ENCODE measurements around the gene TMEM131L.

DNA sequence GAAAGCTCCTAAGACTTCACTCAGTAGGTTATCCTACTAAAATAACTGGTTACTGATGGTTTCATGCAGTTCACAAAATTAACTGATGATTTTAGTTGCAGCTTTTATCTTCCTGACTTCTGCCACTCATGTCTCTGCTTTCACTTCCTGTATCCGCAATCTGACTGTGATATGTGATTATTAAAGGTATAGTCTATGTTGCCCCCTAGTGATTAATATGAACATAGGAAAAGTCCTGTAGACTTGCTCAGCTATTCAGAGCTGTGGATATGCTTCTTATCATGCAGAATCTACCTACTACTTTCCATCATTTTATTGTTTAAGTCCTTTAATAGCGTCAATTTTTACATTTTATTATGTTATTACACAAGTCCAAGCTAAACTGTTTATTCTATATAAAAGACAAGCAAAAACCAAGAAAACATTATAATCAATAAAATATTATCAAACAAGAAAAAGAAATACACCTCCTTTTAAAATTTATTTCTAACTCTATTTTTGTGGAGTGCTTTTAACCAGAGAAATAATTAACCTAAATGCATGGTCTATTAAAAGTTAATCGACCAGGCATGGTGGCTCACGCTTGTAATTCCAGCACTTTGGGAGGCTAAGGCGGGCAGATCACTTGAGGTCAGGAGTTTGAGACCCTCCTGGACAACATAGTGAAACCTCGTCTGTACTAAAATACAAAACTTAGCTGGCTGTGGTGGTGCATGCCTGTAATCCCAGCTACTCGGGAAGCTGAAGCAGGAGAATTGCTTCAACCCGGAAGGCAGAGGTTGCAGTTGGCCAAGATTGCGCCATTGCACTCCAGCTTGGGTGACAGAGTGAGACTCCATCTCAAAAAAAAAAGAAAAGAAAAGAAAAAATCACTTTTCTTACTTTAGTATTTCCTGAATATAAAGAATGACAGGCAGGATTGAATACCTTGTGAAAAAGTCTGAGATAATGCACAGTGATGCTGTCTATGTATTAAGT is 177.5 kb downstream of the TMEM131L start:
- TF ChIP-seq, protein P1, sequence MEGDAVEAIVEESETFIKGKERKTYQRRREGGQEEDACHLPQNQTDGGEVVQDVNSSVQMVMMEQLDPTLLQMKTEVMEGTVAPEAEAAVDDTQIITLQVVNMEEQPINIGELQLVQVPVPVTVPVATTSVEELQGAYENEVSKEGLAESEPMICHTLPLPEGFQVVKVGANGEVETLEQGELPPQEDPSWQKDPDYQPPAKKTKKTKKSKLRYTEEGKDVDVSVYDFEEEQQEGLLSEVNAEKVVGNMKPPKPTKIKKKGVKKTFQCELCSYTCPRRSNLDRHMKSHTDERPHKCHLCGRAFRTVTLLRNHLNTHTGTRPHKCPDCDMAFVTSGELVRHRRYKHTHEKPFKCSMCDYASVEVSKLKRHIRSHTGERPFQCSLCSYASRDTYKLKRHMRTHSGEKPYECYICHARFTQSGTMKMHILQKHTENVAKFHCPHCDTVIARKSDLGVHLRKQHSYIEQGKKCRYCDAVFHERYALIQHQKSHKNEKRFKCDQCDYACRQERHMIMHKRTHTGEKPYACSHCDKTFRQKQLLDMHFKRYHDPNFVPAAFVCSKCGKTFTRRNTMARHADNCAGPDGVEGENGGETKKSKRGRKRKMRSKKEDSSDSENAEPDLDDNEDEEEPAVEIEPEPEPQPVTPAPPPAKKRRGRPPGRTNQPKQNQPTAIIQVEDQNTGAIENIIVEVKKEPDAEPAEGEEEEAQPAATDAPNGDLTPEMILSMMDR (IDR thresholded peaks at IDR 0.05) = peak in 5 of 6 experiments; percentile 19 to 61 (median 46)
- no peak for TF ChIP-seq POLR2A (IDR thresholded peaks at IDR 0.05)

Data from adrenal gland (tissue), 5 donors.